HEK293T (cell line): ENCODE results near the gene UNC79.
A peak's percentile ranks its signal among the peaks of the same experiment; 100 is the strongest.

ENCODE experiments used
- CTCF ChIA-PET: fragments of 350-600 bp; formaldehyde crosslinking; extraction: SDS; loops from one replicate; lab custom pipeline; 2021; ENCODE audit warnings: antibody characterized with exemption, inconsistent platforms; lab: Yijun Ruan, JAX
- POLR2A ChIA-PET: fragments of 350-600 bp; formaldehyde crosslinking; extraction: SDS; loops from one replicate; lab custom pipeline; 2020; ENCODE audit warnings: antibody characterized with exemption, inconsistent platforms; lab: Yijun Ruan, JAX
- DNase-seq: peaks from one replicate; pipeline ENCODE4 v3.0.0; 2012; ENCODE audit warnings: mixed read lengths; ENCODE audit errors: extremely low spot score
- ARNT ChIP-seq: fragments of 450-650 bp; IDR thresholded peaks from 2 replicates; pipeline ENCODE4 v1.6.1; 2017; ENCODE audit warnings: mild to moderate bottlenecking
- BHLHE40 ChIP-seq: fragments of 450-650 bp; IDR thresholded peaks from 2 replicates; pipeline ENCODE4 v1.6.1; 2016; ENCODE audit warnings: mild to moderate bottlenecking, moderate library complexity, borderline replicate concordance
- CTBP1 ChIP-seq: fragments of 450-650 bp; IDR thresholded peaks from 2 replicates; pipeline ENCODE4 v1.6.1; 2016; ENCODE audit warnings: borderline replicate concordance
- ELF4 ChIP-seq: fragments of 450-650 bp; IDR thresholded peaks from 2 replicates; pipeline ENCODE4 v1.6.1; 2017; ENCODE audit warnings: antibody characterized with exemption
- FOXA1 ChIP-seq: fragments of 450-650 bp; IDR thresholded peaks from 2 replicates; pipeline ENCODE4 v1.6.1; 2016; ENCODE audit warnings: mild to moderate bottlenecking
- FOXK2 ChIP-seq: fragments of 450-650 bp; IDR thresholded peaks from 2 replicates; pipeline ENCODE4 v1.6.1; 2016; ENCODE audit warnings: mild to moderate bottlenecking
- FOXM1 ChIP-seq: fragments of 450-650 bp; IDR thresholded peaks from 2 replicates; pipeline ENCODE4 v1.6.1; 2017; ENCODE audit warnings: mild to moderate bottlenecking, borderline replicate concordance
- HDGF ChIP-seq: fragments of 450-650 bp; IDR thresholded peaks from 2 replicates; pipeline ENCODE4 v1.6.1; 2017; ENCODE audit warnings: antibody characterized with exemption, borderline replicate concordance
- L3MBTL2 ChIP-seq: fragments of 450-650 bp; conservative IDR thresholded peaks from 2 replicates; pipeline ENCODE4 v1.6.1; 2016; ENCODE audit warnings: mild to moderate bottlenecking
- LEF1 ChIP-seq: fragments of 450-650 bp; IDR thresholded peaks from 2 replicates; pipeline ENCODE4 v1.6.1; 2017; ENCODE audit warnings: mild to moderate bottlenecking, borderline replicate concordance
- NFRKB ChIP-seq: fragments of 450-650 bp; IDR thresholded peaks from 2 replicates; pipeline ENCODE4 v1.6.1; 2016; ENCODE audit warnings: mild to moderate bottlenecking, moderate library complexity
- SP1 ChIP-seq: fragments of 450-650 bp; IDR thresholded peaks from 2 replicates; pipeline ENCODE4 v1.6.1; 2017
- SUZ12 ChIP-seq: fragments of 450-650 bp; IDR thresholded peaks from 2 replicates; pipeline ENCODE4 v1.6.1; 2016; ENCODE audit warnings: mild to moderate bottlenecking
- TARDBP ChIP-seq: fragments of 450-650 bp; IDR thresholded peaks from 2 replicates; pipeline ENCODE4 v1.6.1; 2016
- ZNF384 ChIP-seq: fragments of 450-650 bp; IDR thresholded peaks from 2 replicates; pipeline ENCODE4 v1.6.1; 2016
- TF ChIP-seq, protein P1 (sequence below): fragments of 450-650 bp; IDR thresholded peaks from 2 replicates; pipeline ENCODE4 v1.6.1; 2016

Gene UNC79

DNA sequence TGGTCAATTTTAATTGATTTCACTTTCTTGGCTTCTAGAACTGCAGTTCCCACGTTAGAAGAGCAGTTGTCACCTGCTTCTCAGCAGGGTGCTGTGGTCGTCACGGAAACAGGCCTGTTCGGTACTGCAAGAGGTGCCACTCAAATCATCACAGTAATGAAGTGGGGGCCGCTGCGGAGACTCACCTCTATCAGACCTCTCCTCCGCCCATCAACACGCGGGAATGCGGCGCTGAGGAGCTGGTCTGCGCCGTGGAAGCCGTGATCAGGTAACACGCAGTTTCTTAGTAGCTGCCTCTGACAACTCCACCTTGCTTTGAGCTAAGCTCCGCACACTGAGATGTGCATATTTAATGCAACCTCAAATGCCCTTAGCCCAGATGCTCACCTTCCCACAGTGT, 107.2 kb downstream of the UNC79 start:
- ChIA-PET POLR2A (interaction anchor here (0.5 kb wide), 1 partner anchor 70 kb away, joined by 3 read pairs; no protein-coding TSS in a partner anchor), CTCF (no interaction called here)
- TF ChIP-seq HDGF (no peak), ELF4 (no peak), FOXA1 (no peak), SP1 (no peak), BHLHE40 (no peak), LEF1 (no peak), TARDBP (no peak), L3MBTL2 (no peak), SUZ12 (no peak), NFRKB (no peak)
- TF ChIP-seq, protein P1, sequence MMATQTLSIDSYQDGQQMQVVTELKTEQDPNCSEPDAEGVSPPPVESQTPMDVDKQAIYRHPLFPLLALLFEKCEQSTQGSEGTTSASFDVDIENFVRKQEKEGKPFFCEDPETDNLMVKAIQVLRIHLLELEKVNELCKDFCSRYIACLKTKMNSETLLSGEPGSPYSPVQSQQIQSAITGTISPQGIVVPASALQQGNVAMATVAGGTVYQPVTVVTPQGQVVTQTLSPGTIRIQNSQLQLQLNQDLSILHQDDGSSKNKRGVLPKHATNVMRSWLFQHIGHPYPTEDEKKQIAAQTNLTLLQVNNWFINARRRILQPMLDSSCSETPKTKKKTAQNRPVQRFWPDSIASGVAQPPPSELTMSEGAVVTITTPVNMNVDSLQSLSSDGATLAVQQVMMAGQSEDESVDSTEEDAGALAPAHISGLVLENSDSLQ = no peak
- no peak for DNase-seq

DNA sequence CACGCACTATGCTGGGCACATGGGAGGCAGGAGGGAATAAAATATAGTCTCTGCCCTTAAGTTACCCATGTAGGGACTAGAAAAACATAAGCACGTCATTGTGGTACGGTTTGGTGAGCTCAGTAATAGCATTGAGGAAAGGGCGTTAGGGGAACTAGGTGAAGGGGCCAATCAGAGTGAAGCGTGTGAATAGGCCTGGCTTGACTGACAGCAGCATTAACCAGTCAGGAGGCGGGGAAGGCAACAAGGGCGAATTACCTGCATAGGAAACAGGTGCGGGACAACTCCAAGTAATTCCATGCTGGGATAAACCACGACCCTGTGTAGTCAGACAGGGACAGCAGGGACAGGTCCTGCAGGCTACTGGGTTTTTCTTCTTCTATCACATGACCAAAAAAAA, 107.7 kb downstream of the UNC79 start:
- CTCF ChIA-PET = no interaction called here
- TF ChIP-seq, protein P1 = peak; percentile 95
- no peak for TF ChIP-seq BHLHE40
- POLR2A ChIA-PET = interaction anchor here (0.5 kb wide), 1 partner anchor 70 kb away, joined by 3 read pairs; no protein-coding TSS in a partner anchor
- peak; percentile 16 for DNase-seq

DNA sequence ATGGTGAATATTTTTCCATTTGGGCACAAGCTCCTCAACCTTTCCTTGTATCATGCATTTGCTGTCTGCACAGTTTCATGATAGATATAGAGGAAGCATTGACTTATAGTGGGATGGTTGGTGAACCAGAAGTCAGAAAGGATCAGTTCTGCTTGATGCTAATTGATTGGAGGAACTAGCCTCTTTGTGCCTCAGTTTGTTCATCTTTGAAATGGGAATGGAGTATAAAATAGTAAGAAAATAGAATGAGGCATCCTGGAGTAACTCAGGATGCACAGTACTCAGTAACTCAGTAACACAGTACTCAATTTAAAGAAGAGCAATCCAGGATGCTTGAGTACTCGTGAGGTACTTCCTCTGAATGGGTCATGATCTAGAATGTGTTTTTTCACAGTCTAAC, 109.5 kb downstream of the UNC79 start:
- CTCF ChIA-PET = interaction anchor here (0.6 kb wide), 1 partner anchor 110 kb away, joined by 3 read pairs; no protein-coding TSS in a partner anchor
- TF ChIP-seq BHLHE40 = no peak
- TF ChIP-seq TARDBP = no peak
- TF ChIP-seq LEF1 = no peak
- TF ChIP-seq, protein P1 = no peak
- TF ChIP-seq CTBP1 = no peak
- TF ChIP-seq FOXA1 = no peak
- TF ChIP-seq SUZ12 = no peak
- no peak for TF ChIP-seq NFRKB
- TF ChIP-seq ZNF384 = no peak
- no peak for DNase-seq
- POLR2A ChIA-PET = no interaction called here

DNA sequence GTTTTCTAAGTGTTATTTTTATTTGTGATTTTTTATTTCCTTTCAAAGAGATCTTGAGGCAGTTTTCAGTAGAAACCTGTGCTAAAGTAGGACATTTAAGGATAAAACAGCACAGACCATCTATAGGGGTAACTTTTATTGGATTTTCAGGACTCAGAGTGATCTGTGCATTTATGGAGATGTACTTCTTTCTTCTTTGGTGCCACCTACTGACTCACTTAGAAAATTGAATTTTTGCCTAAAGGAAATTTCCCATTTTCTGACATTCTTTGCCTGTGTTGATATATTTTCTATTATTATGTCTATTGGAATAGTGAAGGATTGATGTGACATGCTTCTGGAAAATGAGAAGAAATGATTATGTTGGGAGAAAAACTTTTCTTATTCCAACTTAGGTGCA, 113.0 kb downstream of the UNC79 start:
- ChIA-PET CTCF (interaction anchor here (0.6 kb wide), 1 partner anchor 107 kb away, joined by 4 read pairs; no protein-coding TSS in a partner anchor), POLR2A (no interaction called here)
- TF ChIP-seq SP1 (no peak), FOXK2 (no peak), ZNF384 (no peak), CTBP1 (no peak), NFRKB (no peak), SUZ12 (no peak), ELF4 (no peak), LEF1 (no peak), L3MBTL2 (no peak), FOXM1 (no peak), FOXA1 (no peak), ARNT (no peak), TARDBP (no peak), BHLHE40 (no peak), HDGF (no peak)
- TF ChIP-seq, protein P1 = no peak
- peak; percentile 12 for DNase-seq

DNA sequence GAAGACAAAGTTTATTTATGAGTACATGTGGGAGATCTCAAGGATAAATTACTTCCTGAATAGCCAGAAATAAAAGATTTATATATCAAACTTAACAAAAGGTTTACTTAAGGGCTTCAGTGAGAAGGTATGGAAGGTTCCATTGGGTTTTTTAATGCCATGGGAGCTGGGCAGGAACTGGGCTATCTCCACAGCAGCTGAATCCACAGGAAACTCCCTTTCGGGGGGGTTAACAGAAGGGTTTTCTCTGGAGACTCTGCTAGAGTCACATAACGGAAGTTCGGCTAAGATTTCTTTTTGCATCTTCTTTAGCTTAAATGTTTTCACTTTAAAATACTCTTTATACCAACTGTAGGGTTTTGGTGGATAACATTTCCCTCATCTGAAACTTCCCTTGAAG, 113.5 kb downstream of the UNC79 start:
- CTCF ChIA-PET = no interaction called here
- POLR2A ChIA-PET = no interaction called here
- DNase-seq = no peak
- TF ChIP-seq NFRKB = no peak
- TF ChIP-seq BHLHE40 = no peak
- TF ChIP-seq ARNT = no peak
- no peak for TF ChIP-seq ELF4
- TF ChIP-seq TARDBP = no peak
- TF ChIP-seq FOXK2 = no peak
- no peak for TF ChIP-seq CTBP1
- TF ChIP-seq ZNF384 = no peak
- TF ChIP-seq SP1 = no peak
- TF ChIP-seq L3MBTL2 = no peak
- TF ChIP-seq HDGF = no peak
- TF ChIP-seq LEF1 = no peak
- no peak for TF ChIP-seq SUZ12
- TF ChIP-seq FOXA1 = no peak
- no peak for TF ChIP-seq FOXM1
- TF ChIP-seq, protein P1 = no peak
